Neural progenitor cell (in vitro differentiated cells): ENCODE data around the gene KLK6. TPM values are rescaled to one million over a fixed set of nuclear protein-coding genes. Genes with fewer than 3 reads are reported as not detected.

Experiments
- DNase-seq: peaks from one replicate; pipeline ENCODE4 v3.0.0-alpha.2; 2016; ENCODE audit warnings: low spot score
- H2AFZ ChIP-seq: fragments of 200-600 bp; sonication (generic); replicated peaks from 2 replicates; pipeline ENCODE4 v1.6.1; 2016; ENCODE audit warnings: antibody characterized with exemption
- H3F3A ChIP-seq: fragments of 200-600 bp; sonication (generic); 2 replicates; pipeline ENCODE4 v1.6.1; 2016; ENCODE audit warnings: antibody characterized with exemption, low read depth
- H3K27ac ChIP-seq: fragments of 200-600 bp; sonication (generic); 2 replicates; pipeline ENCODE4 v1.5.1; 2016; ENCODE audit warnings: mild to moderate bottlenecking
- H3K27me3 ChIP-seq: fragments of 200-600 bp; sonication (generic); 2 replicates; pipeline ENCODE4 v1.6.1; 2016; ENCODE audit warnings: mild to moderate bottlenecking, moderate library complexity
- H3K36me3 ChIP-seq: fragments of 200-600 bp; sonication (generic); 2 replicates; pipeline ENCODE4 v1.5.1; 2016
- H3K4me1 ChIP-seq: fragments of 200-600 bp; sonication (generic); 2 replicates; pipeline ENCODE4 v1.6.1; 2016; ENCODE audit warnings: mixed run types
- H3K4me2 ChIP-seq: fragments of 200-600 bp; sonication (generic); 2 replicates; pipeline ENCODE4 v1.6.1; 2016
- H3K4me3 ChIP-seq: fragments of 200-600 bp; sonication (generic); 2 replicates; pipeline ENCODE4 v1.5.1; 2016
- H3K79me2 ChIP-seq: fragments of 200-600 bp; sonication (generic); 2 replicates; pipeline ENCODE4 v1.6.1; 2016; ENCODE audit warnings: low read depth
- H3K9ac ChIP-seq: fragments of 200-600 bp; sonication (generic); 2 replicates; pipeline ENCODE4 v1.6.1; 2016
- H3K9me3 ChIP-seq: fragments of 200-600 bp; sonication (generic); 2 replicates; pipeline ENCODE4 v1.5.1; 2016; ENCODE audit warnings: low read depth
- H4K20me1 ChIP-seq: fragments of 200-600 bp; sonication (generic); 2 replicates; pipeline ENCODE4 v1.6.1; 2016; ENCODE audit warnings: low read depth
- H3K27ac Mint-ChIP-seq: 3 replicates; pipeline ENCODE4 v1.8.0; 2021; ENCODE audit warnings: mixed read lengths
- H3K27me3 Mint-ChIP-seq: 2 replicates; pipeline ENCODE4 v1.8.0; 2022; ENCODE audit warnings: low read depth, mild to moderate bottlenecking, inconsistent platforms, moderate library complexity, mixed read lengths; ENCODE audit not compliant: insufficient read depth
- H3K36me3 Mint-ChIP-seq: 3 replicates; pipeline ENCODE4 v1.8.0; 2021; ENCODE audit warnings: mixed read lengths
- H3K4me1 Mint-ChIP-seq: 3 replicates; pipeline ENCODE4 v1.8.0; 2021; ENCODE audit warnings: mixed read lengths
- H3K4me3 Mint-ChIP-seq: 3 replicates; pipeline ENCODE4 v1.8.0; 2021; ENCODE audit warnings: mild to moderate bottlenecking, moderate library complexity, mixed read lengths
- H3K9me3 Mint-ChIP-seq: 3 replicates; pipeline ENCODE4 v1.8.0; 2020; ENCODE audit warnings: mixed read lengths
- CTCF ChIP-seq: fragments of 200-600 bp; sonication (generic); IDR thresholded peaks from 2 replicates; pipeline ENCODE4 v1.5.1; 2017; ENCODE audit warnings: antibody characterized with exemption, mild to moderate bottlenecking
- EZH2 ChIP-seq: fragments of 200-600 bp; sonication (generic); IDR thresholded peaks from 2 replicates; pipeline ENCODE4 v1.6.1; 2017; ENCODE audit warnings: antibody characterized with exemption, mild to moderate bottlenecking, moderate library complexity
- EZH2phosphoT487 ChIP-seq: fragments of 200-600 bp; sonication (generic); IDR thresholded peaks from 2 replicates; pipeline ENCODE4 v1.6.1; 2017; ENCODE audit warnings: antibody characterized with exemption
- total RNA-seq: library from RNA; depleted of rRNA; stranded (reverse); fragments of >200 nt; gene quantifications from 2 replicates; pipeline ENCODE4 v1.2.3, GENCODE V29; 2015; ENCODE audit warnings: low replicate concordance

The KLK6 gene
- total RNA-seq, 1 donor from 2014 or later = not detected

GRCh38 chr19:50982186-50982585 lies 12.8 kb upstream of the KLK6 start:
- Histone ChIP-seq H3K4me3 (no peak overlapping the region), H2AFZ (no peak overlapping the region), H3K36me3 (no peaks in the 10 kb centered on the region), H3F3A (no peaks in the 10 kb centered on the region), H3K79me2 (no peaks in the 10 kb centered on the region), H3K4me1 (peaks cover 3% of the 10 kb centered on the region), H4K20me1 (no peaks in the 10 kb centered on the region), H3K27me3 (peaks cover 43% of the 10 kb centered on the region), H3K4me2 (no peak overlapping the region), H3K9ac (no peak overlapping the region), H3K27ac (no peak overlapping the region), H3K9me3 (no peaks in the 10 kb centered on the region)
- Mint-ChIP-seq H3K9me3 (peaks cover 4% of the 10 kb centered on the region), H3K27ac (no peak overlapping the region), H3K4me3 (no peak overlapping the region), H3K36me3 (no peaks in the 10 kb centered on the region), H3K27me3 (peaks cover 15% of the 10 kb centered on the region), H3K4me1 (peaks cover 17% of the 10 kb centered on the region)
- no peak for DNase-seq
- TF ChIP-seq EZH2phosphoT487 (no peak), CTCF (no peak), EZH2 (no peak)

DNA sequence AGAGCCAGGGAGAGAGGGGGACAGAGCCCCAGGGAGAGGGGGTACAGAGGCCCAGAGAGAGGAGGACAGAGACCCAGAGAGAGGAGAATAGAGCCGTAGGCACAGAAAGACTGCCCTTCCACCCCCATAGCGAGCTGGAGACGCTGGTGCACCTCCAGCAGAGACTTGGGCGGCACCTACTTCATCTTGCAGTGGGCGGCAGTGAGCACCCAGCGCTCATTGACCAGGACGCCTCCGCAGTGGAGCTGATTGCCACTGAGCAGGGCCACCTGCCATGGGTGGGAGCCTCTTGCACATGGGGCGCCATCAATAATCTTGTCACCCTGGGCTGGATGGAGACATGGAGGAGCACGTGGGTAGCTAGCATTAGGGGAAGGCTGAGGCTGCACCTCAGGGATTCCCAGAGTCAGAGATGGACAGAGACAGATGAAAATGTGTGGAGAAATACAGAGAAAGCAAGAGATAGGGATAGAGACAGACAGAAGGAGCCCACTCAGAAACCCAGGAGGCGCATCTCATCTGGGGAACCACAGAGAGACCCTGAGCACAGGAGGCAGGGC lies 12.3 kb upstream of the KLK6 start:
- DNase-seq = no peak
- no peak overlapping the region for H2AFZ ChIP-seq
- Mint-ChIP-seq H3K27me3 (peaks cover 15% of the 10 kb centered on the region), H3K27ac (peak overlapping the region; percentile 10), H3K9me3 (peaks cover 6% of the 10 kb centered on the region), H3K4me1 (peaks cover 17% of the 10 kb centered on the region), H3K36me3 (no peaks in the 10 kb centered on the region), H3K4me3 (no peak overlapping the region)
- H3K27ac ChIP-seq = no peak overlapping the region
- no peak overlapping the region for H3K4me2 ChIP-seq
- H3K79me2 ChIP-seq = no peaks in the 10 kb centered on the region
- no peak overlapping the region for H3K9ac ChIP-seq
- H3K27me3 ChIP-seq = peaks cover 38% of the 10 kb centered on the region
- no peak for TF ChIP-seq EZH2
- no peak for TF ChIP-seq CTCF
- TF ChIP-seq EZH2phosphoT487 = no peak
- no peaks in the 10 kb centered on the region for H3K36me3 ChIP-seq
- no peaks in the 10 kb centered on the region for H3K9me3 ChIP-seq
- no peak overlapping the region for H3K4me3 ChIP-seq
- H3K4me1 ChIP-seq = peaks cover 3% of the 10 kb centered on the region
- no peaks in the 10 kb centered on the region for H3F3A ChIP-seq
- no peaks in the 10 kb centered on the region for H4K20me1 ChIP-seq

GRCh38 chr19:50980208-50980607 lies 10.8 kb upstream of the KLK6 start:
- H3K9me3 ChIP-seq = no peaks in the 10 kb centered on the region
- TF ChIP-seq CTCF = no peak
- no peak for TF ChIP-seq EZH2phosphoT487
- no peak for TF ChIP-seq EZH2
- no peak overlapping the region for H3K4me3 ChIP-seq
- no peaks in the 10 kb centered on the region for H3K79me2 ChIP-seq
- H3K9ac ChIP-seq = no peak overlapping the region
- peaks cover 12% of the 10 kb centered on the region for H3K27me3 Mint-ChIP-seq
- H3K27ac Mint-ChIP-seq = no peak overlapping the region
- no peak overlapping the region for H3K4me3 Mint-ChIP-seq
- H3K27ac ChIP-seq = no peak overlapping the region
- H3F3A ChIP-seq = no peaks in the 10 kb centered on the region
- H3K36me3 ChIP-seq = no peaks in the 10 kb centered on the region
- DNase-seq = no peak
- H2AFZ ChIP-seq = no peak overlapping the region
- peaks cover 25% of the 10 kb centered on the region for H3K27me3 ChIP-seq
- H3K36me3 Mint-ChIP-seq = no peaks in the 10 kb centered on the region
- peaks cover 5% of the 10 kb centered on the region for H3K9me3 Mint-ChIP-seq
- H3K4me2 ChIP-seq = no peak overlapping the region
- H3K4me1 ChIP-seq = peaks cover 3% of the 10 kb centered on the region
- H3K4me1 Mint-ChIP-seq = peaks cover 25% of the 10 kb centered on the region
- no peaks in the 10 kb centered on the region for H4K20me1 ChIP-seq
